Activated T-cell treated with anti-CD3 and anti-CD28 coated beads, Interleukin-2, amount 50 U/mL, for 72 hours (primary cell): ENCODE results near the gene IL17RE. TPM values are rescaled to one million over a fixed set of nuclear protein-coding genes. Genes with fewer than 3 reads are reported as not detected.
"Not testable (repeated sequence)": the region's sequence is repeated elsewhere in the genome, so short reads cannot be mapped to it uniquely, and the experiment has no call there.

Experiments
- ATAC-seq, 2 donors: fragments of 150-1000 bp; cut with Tn5 transposase; replicated peaks in 1 of 2; 2 replicates each; pipeline ENCODE4 v1.10.0; 2021; ENCODE audit warnings: moderate library complexity in 2 of 2, mild to moderate bottlenecking in 1 of 2
- DNase-seq, 2 donors: peaks; one replicate each; pipeline ENCODE4 v3.0.0; 2021 to 2022; ENCODE audit warnings: mixed read lengths in 1 of 2
- H3K27ac Mint-ChIP-seq: one replicate; pipeline ENCODE4 v1.8.0; 2022; ENCODE audit warnings: mild to moderate bottlenecking, moderate library complexity, mixed read lengths
- H3K27me3 Mint-ChIP-seq: one replicate; pipeline ENCODE4 v1.8.0; 2022; ENCODE audit warnings: low read depth, mixed read lengths
- H3K36me3 Mint-ChIP-seq, 2 donors: one replicate each; pipeline ENCODE4 v1.8.0; 2022; ENCODE audit warnings: mixed read lengths in 2 of 2, mild to moderate bottlenecking in 1 of 2; ENCODE audit not compliant: insufficient read depth in 2 of 2
- H3K4me1 Mint-ChIP-seq: one replicate; pipeline ENCODE4 v1.8.0; 2022; ENCODE audit warnings: low read depth, mixed read lengths
- H3K4me3 Mint-ChIP-seq, 2 donors: one replicate each; pipeline ENCODE4 v1.8.0; 2022; ENCODE audit warnings: mild to moderate bottlenecking in 2 of 2, mixed read lengths in 2 of 2, moderate library complexity in 2 of 2
- H3K9me3 Mint-ChIP-seq, 2 donors: one replicate each; pipeline ENCODE4 v1.8.0; 2022; ENCODE audit warnings: mixed read lengths in 2 of 2
- total RNA-seq, 2 donors: library from RNA; stranded (reverse); gene quantifications; one replicate each; pipeline ENCODE4 v1.2.3, GENCODE V29; 2022

Gene IL17RE
- 1 to 10 TPM in 1 of 2 donors, under 1 TPM in 1; 0.94 to 5.5 TPM for total RNA-seq

- peaks cover 42% of the 10 kb centered on the region for H3K4me1 Mint-ChIP-seq
- peak; percentile 61 to 74 for ATAC-seq
- peak within 1 kb of the TSS; percentile 62 to 67 for H3K4me3 Mint-ChIP-seq
- DNase-seq = no peak
- H3K27ac Mint-ChIP-seq = peak within 1 kb of the TSS; percentile 30
- H3K27me3 Mint-ChIP-seq = peaks cover 2% of the 10 kb centered on the region
- no peaks in the 10 kb centered on the region for H3K9me3 Mint-ChIP-seq
- no peaks in the 10 kb centered on the region for H3K36me3 Mint-ChIP-seq
Observed at GRCh38 chr3:9902372-9903237, at the start of gene IL17RE. TSS of gene IL17RE (plus strand) at chr3:9902848. CDS start at chr3:9902933, 85 bp downstream.

GRCh38 chr3:9854291-9854940 lies 48.2 kb upstream of the IL17RE start:
- not testable (repeated sequence) for H3K4me3 Mint-ChIP-seq, H3K27me3 Mint-ChIP-seq, H3K27ac Mint-ChIP-seq, ATAC-seq, H3K4me1 Mint-ChIP-seq, H3K36me3 Mint-ChIP-seq, DNase-seq, H3K9me3 Mint-ChIP-seq

- no peak overlapping the region for H3K27ac Mint-ChIP-seq
- H3K27me3 Mint-ChIP-seq = no peaks in the 10 kb centered on the region
- no peaks in the 10 kb centered on the region for H3K9me3 Mint-ChIP-seq
- DNase-seq (no peak), ATAC-seq (no peak)
- H3K4me1 Mint-ChIP-seq = peaks cover 5% of the 10 kb centered on the region
- no peaks in the 10 kb centered on the region for H3K36me3 Mint-ChIP-seq
- no peak overlapping the region for H3K4me3 Mint-ChIP-seq
Observed at GRCh38 chr3:9855594-9855993, 47.1 kb upstream of the IL17RE start.

- no peaks in the 10 kb centered on the region for H3K27me3 Mint-ChIP-seq
- no peak overlapping the region for H3K4me3 Mint-ChIP-seq
- no peak for DNase-seq
- ATAC-seq = no peak
- no peaks in the 10 kb centered on the region for H3K9me3 Mint-ChIP-seq
- no peaks in the 10 kb centered on the region for H3K4me1 Mint-ChIP-seq
- no peak overlapping the region for H3K27ac Mint-ChIP-seq
- H3K36me3 Mint-ChIP-seq = no peaks in the 10 kb centered on the region
Observed at GRCh38 chr3:9859530-9860025, 43.1 kb upstream of the IL17RE start.

GRCh38 chr3:9861201-9861600 lies 41.4 kb upstream of the IL17RE start:
- ATAC-seq = no peak
- H3K36me3 Mint-ChIP-seq = no peaks in the 10 kb centered on the region
- H3K27me3 Mint-ChIP-seq = no peaks in the 10 kb centered on the region

GRCh38 chr3:9861626-9862130 lies 41.0 kb upstream of the IL17RE start:
- Mint-ChIP-seq H3K4me1 (no peaks in the 10 kb centered on the region), H3K36me3 (no peaks in the 10 kb centered on the region), H3K27ac (no peak overlapping the region), H3K4me3 (no peak overlapping the region), H3K9me3 (no peaks in the 10 kb centered on the region), H3K27me3 (no peaks in the 10 kb centered on the region)
- no peak for DNase-seq
- ATAC-seq = no peak

More at GRCh38 chr3:9861201-9861600, 41.4 kb upstream of the IL17RE start:
- Mint-ChIP-seq H3K4me1 (no peaks in the 10 kb centered on the region), H3K9me3 (no peaks in the 10 kb centered on the region), H3K27ac (no peak overlapping the region), H3K4me3 (no peak overlapping the region)
- no peak for DNase-seq

GRCh38 chr3:9862391-9863057 lies 40.1 kb upstream of the IL17RE start:
- Mint-ChIP-seq H3K4me1 (no peaks in the 10 kb centered on the region), H3K27me3 (no peaks in the 10 kb centered on the region), H3K4me3 (peak overlapping the region; percentile 25 to 56), H3K27ac (no peak overlapping the region), H3K36me3 (no peaks in the 10 kb centered on the region), H3K9me3 (no peaks in the 10 kb centered on the region)
- peak; percentile 40 to 51 for DNase-seq
- peak; percentile 88 to 89 for ATAC-seq

- Mint-ChIP-seq H3K9me3 (no peaks in the 10 kb centered on the region), H3K4me1 (no peaks in the 10 kb centered on the region)
Observed at GRCh38 chr3:9863058-9863772, 39.4 kb upstream of the IL17RE start.

GRCh38 chr3:9864200-9864927 lies 38.3 kb upstream of the IL17RE start:
- Mint-ChIP-seq H3K4me3 (no peak overlapping the region), H3K4me1 (no peaks in the 10 kb centered on the region), H3K9me3 (no peaks in the 10 kb centered on the region), H3K27me3 (no peaks in the 10 kb centered on the region), H3K36me3 (no peaks in the 10 kb centered on the region), H3K27ac (no peak overlapping the region)
- DNase-seq (no peak), ATAC-seq (no peak)

More at GRCh38 chr3:9863058-9863772, 39.4 kb upstream of the IL17RE start:
- no peak for ATAC-seq
- DNase-seq = no peak
- Mint-ChIP-seq H3K4me3 (peak overlapping the region in 1 of 2 donors; percentile 32), H3K27ac (no peak overlapping the region), H3K27me3 (no peaks in the 10 kb centered on the region), H3K36me3 (no peaks in the 10 kb centered on the region)

GRCh38 chr3:9865125-9865637 lies 37.5 kb upstream of the IL17RE start:
- H3K36me3 Mint-ChIP-seq, DNase-seq, H3K4me1 Mint-ChIP-seq, H3K9me3 Mint-ChIP-seq, H3K27ac Mint-ChIP-seq, H3K27me3 Mint-ChIP-seq, H3K4me3 Mint-ChIP-seq, ATAC-seq: not testable (repeated sequence)

- no peak for ATAC-seq
- DNase-seq = no peak
- Mint-ChIP-seq H3K27ac (no peak overlapping the region), H3K9me3 (no peaks in the 10 kb centered on the region), H3K4me1 (no peaks in the 10 kb centered on the region), H3K27me3 (no peaks in the 10 kb centered on the region), H3K36me3 (no peaks in the 10 kb centered on the region), H3K4me3 (no peak overlapping the region)
Observed at GRCh38 chr3:9866639-9867038, 36.0 kb upstream of the IL17RE start.

- ATAC-seq = no peak
- Mint-ChIP-seq H3K4me1 (no peaks in the 10 kb centered on the region), H3K27ac (no peak overlapping the region), H3K4me3 (no peak overlapping the region), H3K27me3 (no peaks in the 10 kb centered on the region), H3K9me3 (no peaks in the 10 kb centered on the region), H3K36me3 (no peaks in the 10 kb centered on the region)
- DNase-seq = no peak
Observed at GRCh38 chr3:9867106-9867505, 35.5 kb upstream of the IL17RE start.
